ENCODE results near the gene MRPS27.

GRCh38 chr5:72285424-72285821, 34.6 kb downstream of the MRPS27 start:
- TF ChIP-seq POLR2AphosphoS5 (IDR thresholded peaks at IDR 0.05; ENCODE audit: borderline replicate concordance, low read depth, low read length) (no peak), FOXP2 (optimal IDR thresholded peaks at IDR 0.05; ENCODE audit: control extremely low read depth, extremely low read length, insufficient read depth) (no peak)
